NCI-H2196 (cell line): Measurements from ENCODE around the gene GPR78.

Experiments used
- DNase-seq: peaks from one replicate; lab custom pipeline; 2025; ENCODE audit not compliant: unreplicated experiment; lab: John Stamatoyannopoulos, UW

GPR78 gene

GRCh38 chr4:8580321-8581093 is at the start of gene GPR78:
GPR78 (plus strand) TSS chr4:8580392; CDS start chr4:8580983, 591 bp downstream.
- DNase-seq, result peak; percentile 35

GRCh38 chr4:8532245-8532781 is 47.9 kb upstream of the GPR78 start:
- DNase-seq, result no peak

GRCh38 chr4:8533274-8533865 is 46.8 kb upstream of the GPR78 start:
- no peak for DNase-seq

GRCh38 chr4:8534129-8534528 is 46.1 kb upstream of the GPR78 start:
- DNase-seq, result peak; percentile 81

- no peak for DNase-seq
Observed at GRCh38 chr4:8534611-8535010, 45.6 kb upstream of the GPR78 start.

- DNase-seq, result no peak
Observed at GRCh38 chr4:8536467-8536866, 43.7 kb upstream of the GPR78 start.

GRCh38 chr4:8537041-8537461 is 43.1 kb upstream of the GPR78 start:
- DNase-seq, result peak; percentile 90

- no peak for DNase-seq
Observed at GRCh38 chr4:8538076-8538702, 42.0 kb upstream of the GPR78 start.

GRCh38 chr4:8538703-8539567 is 41.3 kb upstream of the GPR78 start:
- no peak for DNase-seq

GRCh38 chr4:8539661-8540060 is 40.5 kb upstream of the GPR78 start:
- no peak for DNase-seq

GRCh38 chr4:8540072-8540471 is 40.1 kb upstream of the GPR78 start:
- no peak for DNase-seq

- DNase-seq, result no peak
Observed at GRCh38 chr4:8540586-8540985, 39.6 kb upstream of the GPR78 start.

GRCh38 chr4:8540991-8541390 is 39.2 kb upstream of the GPR78 start:
- no peak for DNase-seq

- no peak for DNase-seq
Observed at GRCh38 chr4:8541981-8542715, 38.0 kb upstream of the GPR78 start.

GRCh38 chr4:8542776-8543525 is 37.2 kb upstream of the GPR78 start:
- DNase-seq, result no peak

GRCh38 chr4:8543623-8544022 is 36.6 kb upstream of the GPR78 start:
- DNase-seq, result no peak

GRCh38 chr4:8544282-8544681 is 35.9 kb upstream of the GPR78 start:
- DNase-seq, result no peak

- no peak for DNase-seq
Observed at GRCh38 chr4:8544741-8545438, 35.3 kb upstream of the GPR78 start.

GRCh38 chr4:8545439-8545765 is 34.8 kb upstream of the GPR78 start:
- DNase-seq, result no peak
